Kidney glomerular epithelial cell (primary cell): ENCODE measurements around the gene ZNF614.
"Not testable (repeated sequence)": the region's sequence is repeated elsewhere in the genome, so short reads cannot be mapped to it uniquely, and the experiment has no call there.

Experiments used
- DNase-seq: peaks from one replicate; lab custom pipeline; 2025; lab: John Stamatoyannopoulos, UW

ZNF614 gene

GRCh38 chr19:51986309-51987291, 41.6 kb downstream of the ZNF614 start, which contains the start of gene ZNF350:
Gene ZNF350 (minus strand): TSS chr19:51986840. CDS start chr19:51974360, 12,480 bp downstream.
- peak; percentile 89 for DNase-seq

- DNase-seq: no peak
These were observed 44.8 kb downstream of the ZNF614 start for GRCh38 chr19:51983361-51983760.

- DNase-seq: not testable (repeated sequence)
These were observed 47.3 kb downstream of the ZNF614 start for GRCh38 chr19:51980926-51981325.

- peak; percentile 5 for DNase-seq
These were observed 48.0 kb downstream of the ZNF614 start for GRCh38 chr19:51980116-51980736.

- DNase-seq: no peak
These were observed 49.3 kb downstream of the ZNF614 start for GRCh38 chr19:51978882-51979281.

- DNase-seq: no peak
These were observed 50.8 kb downstream of the ZNF614 start for GRCh38 chr19:51977346-51977745.

GRCh38 chr19:51976852-51977251, 51.3 kb downstream of the ZNF614 start:
- DNase-seq: no peak

- not testable (repeated sequence) for DNase-seq
These were observed 52.4 kb downstream of the ZNF614 start for GRCh38 chr19:51975787-51976186.

GRCh38 chr19:51971624-51972023, 56.6 kb downstream of the ZNF614 start:
- DNase-seq: no peak

GRCh38 chr19:51970718-51971117, 57.5 kb downstream of the ZNF614 start:
- DNase-seq: no peak

GRCh38 chr19:51965583-51965982, 62.6 kb downstream of the ZNF614 start:
- DNase-seq: no peak
